GM23248 (cell line): ENCODE results near the gene UBAP2. TPM values are rescaled to one million over a fixed set of nuclear protein-coding genes. Genes with fewer than 3 reads are reported as not detected.
A peak's percentile ranks its signal among the peaks of the same experiment; 100 is the strongest.

Source experiments
- DNase-seq: peaks from one replicate; pipeline ENCODE4 v3.0.0-alpha.2; 2015
- H2AFZ ChIP-seq: fragments of 200-600 bp; sonication (generic); 2 replicates; pipeline ENCODE4 v1.6.1; 2016; ENCODE audit warnings: antibody characterized with exemption
- H3F3A ChIP-seq: fragments of 200-600 bp; sonication (generic); 2 replicates; pipeline ENCODE4 v1.6.1; 2016; ENCODE audit warnings: mild to moderate bottlenecking, antibody characterized with exemption, mixed run types; ENCODE audit not compliant: insufficient read depth
- H3K27ac ChIP-seq: fragments of 200-600 bp; sonication (generic); 2 replicates; pipeline ENCODE4 v1.5.1; 2016; ENCODE audit warnings: mild to moderate bottlenecking
- H3K27me3 ChIP-seq: fragments of 200-600 bp; sonication (generic); replicated peaks from 2 replicates; pipeline ENCODE4 v1.6.1; 2016; ENCODE audit warnings: mild to moderate bottlenecking; ENCODE audit not compliant: insufficient read depth
- H3K36me3 ChIP-seq: fragments of 200-600 bp; sonication (generic); 2 replicates; pipeline ENCODE4 v1.6.1; 2016; ENCODE audit warnings: low read depth, mild to moderate bottlenecking
- H3K4me1 ChIP-seq: fragments of 200-600 bp; sonication (generic); 2 replicates; pipeline ENCODE4 v1.6.1; 2016; ENCODE audit warnings: mild to moderate bottlenecking; ENCODE audit not compliant: insufficient read depth
- H3K4me2 ChIP-seq: fragments of 200-600 bp; sonication (generic); one replicate; pipeline ENCODE4 v1.6.1; 2016; ENCODE audit warnings: mild to moderate bottlenecking; ENCODE audit not compliant: unreplicated experiment
- H3K4me3 ChIP-seq: fragments of 200-600 bp; sonication (generic); 2 replicates; pipeline ENCODE4 v1.5.1; 2016; ENCODE audit warnings: mild to moderate bottlenecking
- H3K79me2 ChIP-seq: fragments of 200-600 bp; sonication (generic); 2 replicates; pipeline ENCODE4 v1.6.1; 2016; ENCODE audit warnings: mild to moderate bottlenecking; ENCODE audit not compliant: insufficient read depth
- H3K9ac ChIP-seq: fragments of 200-600 bp; sonication (generic); 2 replicates; pipeline ENCODE4 v1.6.1; 2016; ENCODE audit warnings: mild to moderate bottlenecking
- H3K9me2 ChIP-seq: fragments of 200-600 bp; sonication (generic); 2 replicates; pipeline ENCODE4 v1.6.1; 2016; ENCODE audit warnings: mixed run types, mild to moderate bottlenecking, moderate library complexity; ENCODE audit not compliant: insufficient read depth
- H3K9me3 ChIP-seq: fragments of 200-600 bp; sonication (generic); one replicate; pipeline ENCODE4 v1.6.1; 2017; ENCODE audit warnings: low read depth
- H4K20me1 ChIP-seq: fragments of 200-600 bp; sonication (generic); 2 replicates; pipeline ENCODE4 v1.6.0; 2016; ENCODE audit not compliant: insufficient read depth
- EZH2 ChIP-seq: fragments of 200-600 bp; sonication (generic); IDR thresholded peaks from 2 replicates; pipeline ENCODE4 v1.6.1; 2018; ENCODE audit warnings: antibody characterized with exemption, mild to moderate bottlenecking; ENCODE audit not compliant: insufficient read depth, poor library complexity, severe bottlenecking
- EZH2phosphoT487 ChIP-seq: fragments of 200-600 bp; sonication (generic); IDR thresholded peaks from 2 replicates; pipeline ENCODE4 v1.6.1; 2018; ENCODE audit warnings: antibody characterized with exemption, moderate library complexity, mild to moderate bottlenecking, low read depth; ENCODE audit not compliant: insufficient read depth
- WGBS, 2 experiments: methylation state at CpG; one replicate each; pipeline ENCODE4 v1.1.6; 2015 to 2017; ENCODE audit warnings: low lambda C conversion rate in 2 of 2, low coverage in 1 of 2; ENCODE audit errors: missing lambda C conversion rate in 2 of 2; 5-methylcytosine and 5-hydroxymethylcytosine counted together
- in situ Hi-C: fragments of 300-500 bp; cut with MboI; formaldehyde crosslinking; loops from 2 replicates; pipeline ENCODE4 v1.15.0; 2020
- polyA plus RNA-seq: library from polyadenylated mRNA; unstranded; fragments of >200 nt; fragmentation: Nextera tagmentation; extraction: Ambion mirVana; gene quantifications from 2 replicates; pipeline ENCODE4 v1.2.1, GENCODE V29; 2016
- total RNA-seq: library from RNA; depleted of rRNA; stranded (reverse); fragments of >200 nt; shearing (Covaris generic); gene quantifications from 2 replicates; pipeline ENCODE4 v1.2.3, GENCODE V29; 2014

UBAP2 gene
- total and polyA plus RNA-seq, 2 experiments from 2014 or later: 13.0 to 13.9 TPM

DNA sequence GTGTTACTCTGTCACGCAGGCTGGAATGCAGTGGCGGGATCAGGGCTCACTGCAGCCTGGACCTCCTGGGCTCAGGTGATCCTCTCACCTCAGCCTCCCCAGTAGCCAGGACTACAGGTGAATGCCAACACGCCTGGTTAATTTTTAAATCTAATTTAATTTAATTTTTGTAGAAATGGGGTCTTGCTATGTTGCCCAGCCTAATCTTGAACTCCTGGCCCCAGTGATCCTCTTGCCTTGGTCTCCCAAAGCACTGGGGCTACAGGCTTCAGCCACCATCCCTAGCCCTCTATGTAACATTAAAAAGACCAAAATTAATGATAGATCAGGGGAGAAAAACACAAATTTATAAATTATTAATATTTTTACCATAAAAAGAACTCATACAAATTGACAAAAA is 11.3 kb upstream of the UBAP2 start:
- 65 to 67% methylated on average over 3 of the region's 3 CpGs for WGBS, 2 experiments
- no peak overlapping the region for H3K4me2 ChIP-seq
- DNase-seq: no peak
- no peak overlapping the region for H3K4me3 ChIP-seq
- TF ChIP-seq EZH2phosphoT487 (no peak), EZH2 (no peak)
- H2AFZ ChIP-seq: no peak overlapping the region
- H3K9me3 ChIP-seq: no peaks in the 10 kb centered on the region
- no peaks in the 10 kb centered on the region for H3K4me1 ChIP-seq
- H3K27ac ChIP-seq: no peak overlapping the region
- no peaks in the 10 kb centered on the region for H3K79me2 ChIP-seq
- no peaks in the 10 kb centered on the region for H3K27me3 ChIP-seq
- H4K20me1 ChIP-seq: no peaks in the 10 kb centered on the region
- in situ Hi-C loops: no loop called here
- H3F3A ChIP-seq: no peaks in the 10 kb centered on the region
- H3K36me3 ChIP-seq: no peaks in the 10 kb centered on the region
- H3K9me2 ChIP-seq: no peaks in the 10 kb centered on the region
- no peak overlapping the region for H3K9ac ChIP-seq

DNA sequence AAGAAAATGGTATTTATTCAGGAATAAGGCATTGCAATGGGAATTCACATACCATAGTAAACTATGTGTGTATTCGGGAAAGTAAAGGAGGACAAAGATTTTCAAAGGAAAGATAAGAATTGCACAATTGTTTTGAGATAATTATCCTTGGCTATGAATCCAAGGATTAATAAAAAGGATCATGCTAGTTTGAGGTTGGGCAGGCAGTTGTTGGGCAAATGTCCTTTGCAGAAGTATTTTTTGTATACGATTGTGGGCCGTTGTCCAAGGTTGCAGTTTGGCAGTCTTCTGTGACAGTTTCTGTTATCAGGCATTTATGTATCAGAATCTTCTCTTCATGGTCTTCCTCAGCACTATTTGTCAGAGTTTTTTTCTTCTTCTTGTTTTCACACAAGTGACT is 10.6 kb upstream of the UBAP2 start:
- Histone ChIP-seq H3K27me3 (no peaks in the 10 kb centered on the region), H3K9me2 (no peaks in the 10 kb centered on the region), H3F3A (no peaks in the 10 kb centered on the region), H3K4me1 (no peaks in the 10 kb centered on the region), H3K9ac (no peak overlapping the region), H3K4me3 (no peak overlapping the region), H2AFZ (no peak overlapping the region), H3K79me2 (no peaks in the 10 kb centered on the region), H3K27ac (no peak overlapping the region), H3K4me2 (no peak overlapping the region), H4K20me1 (no peaks in the 10 kb centered on the region), H3K9me3 (no peaks in the 10 kb centered on the region), H3K36me3 (no peaks in the 10 kb centered on the region)
- no peak for TF ChIP-seq EZH2
- no peak for TF ChIP-seq EZH2phosphoT487
- in situ Hi-C loops: no loop called here
- DNase-seq: no peak
- 93 to 99% methylated on average over 3 of the region's 3 CpGs for WGBS, 2 experiments

- Histone ChIP-seq H4K20me1 (0 out of 2 replicates have a peak, but pooled peaks cover 8% of the 10 kb centered on the region), H3K9me2 (no peaks in the 10 kb centered on the region), H3K27ac (peak overlapping the region; percentile 90; the same call in 1 of the 2 replicates), H3K79me2 (peaks cover 39% of the 10 kb centered on the region), H3K4me1 (peaks cover 17% of the 10 kb centered on the region), H3F3A (no peaks in the 10 kb centered on the region), H3K9me3 (no peaks in the 10 kb centered on the region), H2AFZ (peak overlapping the region; percentile 89), H3K4me3 (peak overlapping the region; percentile 82), H3K36me3 (no peaks in the 10 kb centered on the region), H3K4me2 (peak overlapping the region; percentile 93), H3K9ac (peak overlapping the region; percentile 87), H3K27me3 (no peaks in the 10 kb centered on the region)
- 35 to 40% methylated on average over 18 of the region's 18 CpGs for WGBS, 2 experiments
- in situ Hi-C loops: no loop called here
- DNase-seq: no peak
- TF ChIP-seq EZH2phosphoT487: no peak
- TF ChIP-seq EZH2: no peak
These were observed 1.1 kb upstream of the UBAP2 start for GRCh38 chr9:34049630-34050384.

- in situ Hi-C loops: no loop called here
- peaks cover 56% of the 10 kb centered on the region for H3K79me2 ChIP-seq
These were observed 592 bp downstream of the UBAP2 start for GRCh38 chr9:34047864-34048726.

More at GRCh38 chr9:34047864-34048726, 592 bp downstream of the UBAP2 start:
- peaks cover 17% of the 10 kb centered on the region for H3K4me1 ChIP-seq
- H3K9me3 ChIP-seq: no peaks in the 10 kb centered on the region
- peak overlapping the region; percentile 90 for H3K27ac ChIP-seq
- 0 to 1% methylated on average over 24 to 29 of the region's 29 CpGs for WGBS, 2 experiments
- DNase-seq: peak; percentile 62
- no peaks in the 10 kb centered on the region for H3F3A ChIP-seq
- peak overlapping the region; percentile 87 for H3K9ac ChIP-seq
- H3K4me2 ChIP-seq: peak overlapping the region; percentile 93
- 0 out of 2 replicates have a peak, but pooled peaks cover 8% of the 10 kb centered on the region for H4K20me1 ChIP-seq
- TF ChIP-seq EZH2phosphoT487 (no peak), EZH2 (no peak)
- H2AFZ ChIP-seq: peak overlapping the region; percentile 89
- peak overlapping the region; percentile 82 for H3K4me3 ChIP-seq
- H3K36me3 ChIP-seq: no peaks in the 10 kb centered on the region
- H3K9me2 ChIP-seq: no peaks in the 10 kb centered on the region
- H3K27me3 ChIP-seq: no peaks in the 10 kb centered on the region
